Activated gamma-delta T cell treated with Interleukin-2 at 50 U/mL for 16 hours (primary cell): Measurements from ENCODE around the gene COL21A1.
"Not testable (repeated sequence)": the region's sequence is repeated elsewhere in the genome, so short reads cannot be mapped to it uniquely, and the experiment has no call there.

Source experiments
- DNase-seq: peaks from one replicate; pipeline ENCODE4 v3.0.0-alpha.2; 2020

Gene COL21A1

DNA sequence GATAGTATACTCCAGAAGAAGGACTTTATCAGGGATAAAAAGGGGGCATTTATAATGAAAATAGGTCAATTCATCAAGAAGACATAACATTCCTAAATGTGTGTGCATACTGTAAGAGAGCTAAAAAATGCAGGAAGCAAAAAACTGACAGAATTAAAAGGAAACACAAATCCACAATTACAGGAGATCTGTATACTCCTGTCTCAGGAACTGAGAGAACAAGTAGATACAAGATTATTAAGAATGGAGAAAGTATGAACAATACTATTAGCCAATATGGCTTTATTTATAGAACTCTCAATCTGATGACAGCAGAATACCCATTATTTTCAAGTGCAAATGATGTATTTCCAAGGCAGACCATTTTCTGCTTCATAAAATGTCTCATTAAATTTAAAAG is 204.3 kb downstream of the COL21A1 start:
- no peak for DNase-seq

- no peak for DNase-seq
Observed at GRCh38 chr6:56041591-56041990, 205.8 kb downstream of the COL21A1 start.

DNA sequence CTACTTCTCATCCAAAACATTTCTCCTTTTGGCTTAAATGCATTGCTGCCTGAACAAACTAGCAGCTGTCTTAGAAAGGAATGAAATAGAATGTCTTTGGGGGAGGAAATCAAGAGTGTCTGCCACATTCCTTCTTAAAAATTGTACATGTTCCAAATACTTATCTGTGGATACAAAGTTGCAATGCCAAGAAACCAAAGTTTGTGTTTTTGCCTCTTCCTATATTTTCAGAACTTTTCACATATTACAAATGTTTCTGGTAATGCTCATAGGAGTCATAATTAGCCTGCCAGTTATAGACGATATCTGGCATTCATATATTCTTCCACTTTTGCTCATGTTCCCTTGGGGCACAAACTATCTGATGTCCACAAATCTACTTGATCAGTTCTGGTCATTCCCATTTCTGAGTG is 206.5 kb downstream of the COL21A1 start:
- no peak for DNase-seq

DNA sequence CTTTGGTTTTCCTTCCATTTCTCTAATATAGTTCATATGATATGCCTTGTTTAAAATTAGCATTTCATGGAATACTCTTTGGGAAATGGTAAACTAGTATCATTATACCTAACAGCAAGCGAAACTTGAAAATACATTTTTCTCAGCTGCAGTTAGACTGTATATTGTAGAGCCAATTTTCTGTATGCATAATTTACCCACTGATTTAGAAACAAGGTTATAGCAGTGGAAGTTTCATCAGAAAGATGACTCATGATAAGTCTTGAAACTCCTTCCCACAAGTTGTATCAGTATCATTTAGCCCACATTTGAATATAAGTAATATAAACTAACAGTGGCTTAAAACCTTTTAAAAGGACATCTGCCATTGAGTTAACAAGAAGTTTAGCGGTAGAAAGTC is 207.2 kb downstream of the COL21A1 start:
- DNase-seq, result no peak

DNA sequence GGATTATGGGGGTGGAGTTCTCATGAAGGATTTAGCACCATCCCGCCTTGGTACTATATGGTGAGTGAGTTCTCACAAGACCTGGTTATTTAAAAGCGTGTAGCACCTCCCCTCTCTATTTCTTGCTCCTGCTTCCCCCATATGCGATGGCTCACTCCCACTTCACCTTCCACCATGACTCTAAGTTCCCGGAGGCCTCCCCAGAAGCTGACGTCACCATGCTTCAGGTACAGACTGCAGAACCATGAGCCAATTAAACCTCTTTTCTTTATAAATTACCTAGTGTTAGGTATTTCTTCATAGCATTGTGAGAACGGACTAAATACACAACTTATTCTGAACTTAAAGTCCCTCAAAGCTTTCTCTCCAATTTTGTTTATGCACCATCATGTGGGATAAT is 208.6 kb downstream of the COL21A1 start:
- no peak for DNase-seq

- no peak for DNase-seq
Observed at GRCh38 chr6:56037601-56038000, 209.8 kb downstream of the COL21A1 start.

- DNase-seq, result no peak
Observed at GRCh38 chr6:56036916-56037600, 210.3 kb downstream of the COL21A1 start.

GRCh38 chr6:56033401-56033800 is 214.0 kb downstream of the COL21A1 start:
- no peak for DNase-seq

GRCh38 chr6:56032715-56033260 is 214.6 kb downstream of the COL21A1 start:
- no peak for DNase-seq

GRCh38 chr6:56027865-56028264 is 219.5 kb downstream of the COL21A1 start:
- DNase-seq, result no peak

GRCh38 chr6:56026455-56027180 is 220.8 kb downstream of the COL21A1 start:
- no peak for DNase-seq

DNA sequence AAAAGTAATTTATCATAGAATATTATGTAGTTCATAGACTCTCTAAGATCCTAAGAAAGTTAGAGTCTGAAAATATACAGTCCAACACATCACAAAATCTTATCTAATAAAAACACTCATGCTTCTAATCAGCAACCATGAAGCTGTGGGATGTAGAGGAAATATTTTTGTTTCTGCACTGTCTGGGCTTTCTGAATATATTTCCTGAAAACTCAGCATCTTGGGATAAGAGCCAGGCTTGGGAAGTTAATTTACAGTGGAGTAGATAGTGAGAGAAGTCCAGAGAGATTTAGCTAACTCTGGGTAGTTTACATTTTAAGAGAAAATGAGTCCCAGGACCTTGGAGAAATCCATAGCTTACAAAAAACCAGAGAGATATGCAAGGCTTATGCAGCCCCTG is 221.6 kb downstream of the COL21A1 start:
- DNase-seq, result no peak

DNA sequence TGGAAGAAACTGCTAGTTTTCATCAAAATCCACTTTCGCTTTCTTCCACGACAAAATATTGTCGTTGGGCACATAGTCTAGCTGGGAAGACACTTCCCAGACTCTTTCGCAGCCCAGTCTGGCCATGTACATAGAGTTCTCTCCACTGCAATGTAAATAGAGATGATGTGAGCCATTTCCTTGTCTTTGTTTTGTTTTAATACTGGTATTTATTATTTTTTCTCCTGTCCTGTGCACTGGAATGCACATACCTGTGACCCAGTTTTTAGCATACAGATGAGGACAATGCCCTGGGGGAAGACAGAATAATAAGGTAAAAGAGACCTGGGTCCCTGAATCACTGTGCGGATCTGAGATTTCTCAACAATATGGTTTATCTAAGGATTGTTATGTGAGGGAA is 222.4 kb downstream of the COL21A1 start:
- DNase-seq, result no peak

DNA sequence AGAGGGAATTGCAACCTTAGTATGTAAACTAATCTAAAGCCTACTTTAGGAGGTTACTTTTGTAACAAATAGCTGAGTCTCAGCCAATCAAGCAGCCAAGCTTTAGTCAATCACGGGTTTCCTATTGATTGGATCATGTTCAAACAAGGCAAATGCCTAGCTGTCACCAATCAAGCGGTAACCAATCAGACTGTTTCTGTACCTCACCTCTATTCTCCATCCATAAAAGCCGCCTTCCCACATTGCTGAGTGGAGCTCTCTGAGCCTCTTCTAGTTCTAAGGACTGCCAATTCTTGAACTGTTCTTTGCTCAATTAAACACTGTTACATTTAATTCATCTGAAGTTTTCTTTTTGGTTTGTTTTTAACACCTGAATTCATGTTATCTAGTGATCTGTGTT is 223.6 kb downstream of the COL21A1 start:
- DNase-seq, result no peak

- DNase-seq, result no peak
Observed at GRCh38 chr6:56022678-56023077, 224.7 kb downstream of the COL21A1 start.

DNA sequence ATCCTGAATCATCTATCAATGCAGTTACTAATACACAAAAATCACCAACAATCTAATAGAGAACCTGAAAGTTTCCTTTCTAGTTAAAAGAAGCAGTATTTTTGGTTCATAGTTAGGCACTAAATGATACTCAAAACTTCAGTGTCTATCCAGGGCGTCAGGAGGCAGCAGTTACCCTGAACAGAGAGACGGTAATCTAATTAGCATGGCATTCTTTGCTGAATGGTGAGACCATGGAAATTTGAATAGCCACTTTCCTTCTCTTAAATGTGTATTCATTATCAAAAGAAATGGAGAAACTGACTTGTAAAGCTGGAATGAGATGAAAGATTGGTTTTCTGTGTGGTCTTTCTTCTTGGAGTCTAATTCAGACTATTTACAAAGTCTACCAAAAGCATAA is 225.4 kb downstream of the COL21A1 start:
- no peak for DNase-seq

DNA sequence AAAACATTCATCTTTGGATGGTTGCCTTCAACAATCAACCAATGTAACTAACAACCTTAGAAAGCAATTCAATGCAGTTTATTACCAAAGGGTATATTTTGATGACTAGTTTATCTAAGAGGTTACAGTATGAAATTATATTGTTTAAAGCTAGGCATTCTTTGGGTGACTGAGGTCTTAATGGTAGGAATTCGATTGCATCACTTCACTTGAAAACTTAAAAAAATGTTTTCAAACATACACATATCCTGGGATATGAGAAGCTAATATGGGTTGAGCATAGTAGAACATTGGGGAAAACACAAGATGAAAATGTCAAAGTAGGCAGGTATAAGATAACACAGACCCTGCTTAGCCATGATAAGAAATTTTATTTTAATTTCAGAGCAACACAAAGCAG is 227.4 kb downstream of the COL21A1 start:
- no peak for DNase-seq

DNA sequence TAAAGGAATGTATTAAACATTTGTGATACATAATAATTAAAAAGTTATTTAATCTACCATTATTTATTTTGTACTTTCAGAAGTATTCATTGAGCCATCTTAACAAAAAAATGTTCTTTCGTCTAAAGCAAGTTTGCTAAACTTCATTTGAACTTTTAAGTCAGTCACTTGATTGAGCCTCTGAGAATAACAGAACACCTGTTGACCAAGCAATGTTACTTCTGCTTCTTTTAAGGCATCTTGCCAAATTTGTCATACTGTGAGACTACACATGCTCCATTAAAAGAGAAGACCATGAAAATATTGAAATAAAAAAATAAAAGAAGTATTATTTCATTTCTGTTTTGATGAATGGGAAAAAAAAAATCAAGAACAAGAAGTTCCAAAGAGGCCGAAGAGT is 230.2 kb downstream of the COL21A1 start:
- no peak for DNase-seq

DNA sequence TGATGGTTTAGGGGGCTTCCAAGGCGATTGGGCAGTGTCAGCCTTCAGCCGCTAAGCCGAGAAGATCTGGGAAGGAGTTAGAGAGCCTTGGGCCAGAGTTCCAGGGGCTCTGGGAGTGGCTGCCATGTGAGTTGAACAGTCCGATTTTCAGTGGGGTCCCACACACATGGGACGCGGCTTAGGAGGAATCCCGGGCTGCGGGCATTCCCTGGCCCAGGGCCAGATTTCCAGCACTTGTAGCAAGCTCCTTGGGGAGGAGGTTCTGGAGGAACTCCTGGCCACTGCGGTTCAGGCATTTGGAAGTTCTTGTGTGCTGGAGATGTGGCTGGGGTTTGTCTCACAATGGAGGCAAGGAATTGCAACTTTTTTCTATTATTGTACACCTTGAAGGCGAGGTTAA is 233.3 kb downstream of the COL21A1 start:
- DNase-seq, result not testable (repeated sequence)

DNA sequence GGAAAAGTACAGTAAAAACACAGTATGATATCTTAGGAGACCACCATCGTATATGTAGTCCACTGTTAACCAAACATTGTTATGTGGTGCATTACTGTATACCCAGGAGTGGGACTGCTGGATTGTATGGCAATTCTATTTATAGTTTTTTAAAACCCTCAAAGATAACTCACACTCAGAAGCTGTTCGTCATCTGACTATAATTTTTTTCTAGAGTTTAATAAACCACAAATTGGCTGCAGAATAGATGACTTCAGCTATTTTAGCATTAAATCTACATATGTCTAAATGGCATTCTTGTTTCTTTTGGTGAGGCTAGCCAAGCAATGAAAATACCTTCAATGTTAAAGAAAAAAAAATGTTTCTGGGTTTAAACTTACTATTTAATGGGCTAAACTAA is 237.7 kb downstream of the COL21A1 start:
- no peak for DNase-seq
